HepG2 (cell line): Measurements from ENCODE around the gene NCOA7. TPM values are rescaled to one million over a fixed set of nuclear protein-coding genes. Genes with fewer than 3 reads are reported as not detected.
A peak's percentile ranks its signal among the peaks of the same experiment; 100 is the strongest.

Experiments used
- ARNT2 ChIP-seq: sonication (generic); formaldehyde crosslinking; IDR thresholded peaks from 2 replicates; pipeline ENCODE4 v1.8.0; 2022; ENCODE audit warnings: mild to moderate bottlenecking, low read depth, missing genetic modification reagents, moderate library complexity
- ARNTL ChIP-seq: sonication (generic); formaldehyde crosslinking; IDR thresholded peaks from 2 replicates; pipeline ENCODE4 v1.4.0; 2020; ENCODE audit warnings: mild to moderate bottlenecking, missing genetic modification reagents
- BORCS8-MEF2B ChIP-seq: sonication (generic); formaldehyde crosslinking; IDR thresholded peaks from 2 replicates; pipeline ENCODE4 v1.8.0; 2022; ENCODE audit warnings: mild to moderate bottlenecking, missing genetic modification reagents
- CBFB ChIP-seq: sonication (generic); formaldehyde crosslinking; IDR thresholded peaks from 2 replicates; pipeline ENCODE4 v1.4.0; 2020; ENCODE audit warnings: missing genetic modification reagents
- CENPT ChIP-seq: sonication (generic); formaldehyde crosslinking; IDR thresholded peaks from 2 replicates; pipeline ENCODE4 v1.8.0; 2022; ENCODE audit warnings: low read depth, mild to moderate bottlenecking, moderate library complexity, missing genetic modification reagents
- DRAP1 ChIP-seq: IDR thresholded peaks from 2 replicates; pipeline ENCODE4 v1.6.1; 2016; ENCODE audit warnings: missing genetic modification reagents, missing compliant biosample characterization
- GFI1 ChIP-seq: sonication (generic); formaldehyde crosslinking; IDR thresholded peaks from 2 replicates; pipeline ENCODE4 v1.5.0; 2020; ENCODE audit warnings: missing genetic modification reagents, mild to moderate bottlenecking, borderline replicate concordance
- HCFC1 ChIP-seq: fragments of 150-350 bp; IDR thresholded peaks from 2 replicates; pipeline ENCODE4 v1.6.1; 2014; ENCODE audit warnings: low read depth, low read length
- KDM4B ChIP-seq: sonication (generic); formaldehyde crosslinking; IDR thresholded peaks from 2 replicates; pipeline ENCODE4 v1.4.0; 2020; ENCODE audit warnings: missing genetic modification reagents
- MEF2D ChIP-seq: sonication (generic); formaldehyde crosslinking; IDR thresholded peaks from 2 replicates; pipeline ENCODE4 v1.5.1; 2020; ENCODE audit warnings: mild to moderate bottlenecking, missing genetic modification reagents
- MLLT10 ChIP-seq: sonication (generic); formaldehyde crosslinking; IDR thresholded peaks from 2 replicates; pipeline ENCODE4 v1.4.0; 2020; ENCODE audit warnings: missing genetic modification reagents
- NBN ChIP-seq: fragments of 450-650 bp; conservative IDR thresholded peaks from 2 replicates; pipeline ENCODE4 v1.6.1; 2017
- PAWR ChIP-seq: sonication (generic); formaldehyde crosslinking; IDR thresholded peaks from 2 replicates; pipeline ENCODE4 v1.4.0; 2020; ENCODE audit warnings: missing genetic modification reagents, mild to moderate bottlenecking, borderline replicate concordance
- PRPF4 ChIP-seq: fragments of 200-400 bp; formaldehyde crosslinking; IDR thresholded peaks from 2 replicates; pipeline ENCODE4 v1.6.1; 2016; ENCODE audit warnings: low read length, low read depth; ENCODE audit not compliant: poor library complexity, severe bottlenecking
- RFX5 ChIP-seq: IDR thresholded peaks from 2 replicates; pipeline ENCODE4 v1.6.1; 2011; ENCODE audit warnings: low read depth, low read length, improper control_type of control experiment
- YEATS2 ChIP-seq: sonication (generic); formaldehyde crosslinking; IDR thresholded peaks from 2 replicates; pipeline ENCODE4 v1.4.0; 2020; ENCODE audit warnings: missing genetic modification reagents, borderline replicate concordance
- ZBTB37 ChIP-seq: sonication (generic); formaldehyde crosslinking; IDR thresholded peaks from 2 replicates; pipeline ENCODE4 v1.4.0; 2020; ENCODE audit warnings: mild to moderate bottlenecking, missing genetic modification reagents
- ZFX ChIP-seq: sonication (generic); formaldehyde crosslinking; IDR thresholded peaks from 2 replicates; pipeline ENCODE4 v1.4.0; 2020; ENCODE audit warnings: mild to moderate bottlenecking, low read depth, missing genetic modification reagents, moderate library complexity
- ZNF276 ChIP-seq: sonication (generic); formaldehyde crosslinking; IDR thresholded peaks from 2 replicates; pipeline ENCODE4 v1.4.0; 2020; ENCODE audit warnings: mild to moderate bottlenecking, low read depth, missing genetic modification reagents
- ZNF510 ChIP-seq: sonication (generic); formaldehyde crosslinking; IDR thresholded peaks from 2 replicates; pipeline ENCODE4 v1.4.0; 2020; ENCODE audit warnings: low read depth, mild to moderate bottlenecking, missing genetic modification reagents
- ZNF672 ChIP-seq: sonication (generic); formaldehyde crosslinking; IDR thresholded peaks from 2 replicates; pipeline ENCODE4 v1.8.1; 2022; ENCODE audit warnings: missing genetic modification reagents
- ZNF678 ChIP-seq: sonication (generic); formaldehyde crosslinking; IDR thresholded peaks from 2 replicates; pipeline ENCODE4 v1.4.0; 2020; ENCODE audit warnings: mild to moderate bottlenecking, missing genetic modification reagents
- polyA plus RNA-seq, 8 experiments: library from polyadenylated mRNA; depleted of rRNA in 3 of 8; stranded (reverse) in 7 of 8; unstranded in 1 of 8; fragments of >200 nt; fragmentation: Illumina TruSeq in 4 of 8; extraction: Trizol in 4 of 8; gene quantifications; 2 replicates each; pipeline versions ENCODE4 v1.2.1 to v1.2.3, GENCODE V29; 2011 to 2016; ENCODE audit warnings: low read depth in 4 of 8, missing spikeins in 1 of 8, mixed read lengths in 1 of 8; ENCODE audit not compliant: insufficient read depth in 1 of 8
- total RNA-seq, 5 experiments: library from RNA; depleted of rRNA; stranded (reverse); fragments of >200 nt; fragmentation: Illumina TruSeq; extraction: Trizol; gene quantifications; 2 replicates each; pipeline ENCODE4 v1.2.3, GENCODE V29; 2016; ENCODE audit warnings: low read depth in 1 of 5
- TF ChIP-seq, protein P1 (sequence below): IDR thresholded peaks from 2 replicates; pipeline ENCODE4 v1.6.1; 2016; ENCODE audit warnings: low read depth, borderline replicate concordance
- TF ChIP-seq, protein P2 (sequence below): sonication (generic); formaldehyde crosslinking; conservative IDR thresholded peaks from 2 replicates; pipeline ENCODE4 v1.8.0; 2022; ENCODE audit warnings: low read depth, missing genetic modification reagents
- TF ChIP-seq, protein P3 (sequence below): sonication (generic); formaldehyde crosslinking; IDR thresholded peaks from 2 replicates; pipeline ENCODE4 v1.4.0; 2020; ENCODE audit warnings: mild to moderate bottlenecking, missing genetic modification reagents

The NCOA7 gene
- total and polyA plus RNA-seq, 2 of the 13 experiments (the other 11 are each of a cell fraction or from before 2014, with no cell fraction given) = 13.6 to 20.8 TPM

GRCh38 chr6:125918681-125919566, 128.2 kb downstream of the NCOA7 start (continued):
- TF ChIP-seq ZBTB37 (CRISPR knock-in tag) (no peak), KDM4B (CRISPR knock-in tag) (no peak), ARNTL (CRISPR knock-in tag) (no peak), MEF2D (CRISPR knock-in tag) (no peak), ARNT2 (CRISPR knock-in tag) (0 out of 2 replicates have a peak, but pooled peaks have one; percentile 38), BORCS8-MEF2B (CRISPR knock-in tag) (no peak), YEATS2 (CRISPR knock-in tag) (peak; percentile 57; the same call in 1 of the 2 replicates), DRAP1 (CRISPR knock-in tag) (peak; percentile 86), MLLT10 (CRISPR knock-in tag) (no peak), ZNF276 (CRISPR knock-in tag) (no peak), ZNF510 (no peak), ZNF678 (CRISPR knock-in tag) (no peak), ZFX (CRISPR knock-in tag) (no peak), HCFC1 (no peak), NBN (no peak), GFI1 (peak; percentile 55; the same call in 1 of the 2 replicates), RFX5 (no peak), CENPT (CRISPR knock-in tag) (no peak), ZNF672 (CRISPR knock-in tag) (no peak), PAWR (CRISPR knock-in tag) (no peak), CBFB (no peak), PRPF4 (no peak)
- TF ChIP-seq, protein P1, sequence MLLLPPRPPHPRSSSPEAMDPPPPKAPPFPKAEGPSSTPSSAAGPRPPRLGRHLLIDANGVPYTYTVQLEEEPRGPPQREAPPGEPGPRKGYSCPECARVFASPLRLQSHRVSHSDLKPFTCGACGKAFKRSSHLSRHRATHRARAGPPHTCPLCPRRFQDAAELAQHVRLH = peak; percentile 71; the same call in 1 of the 2 replicates
- TF ChIP-seq, protein P2, sequence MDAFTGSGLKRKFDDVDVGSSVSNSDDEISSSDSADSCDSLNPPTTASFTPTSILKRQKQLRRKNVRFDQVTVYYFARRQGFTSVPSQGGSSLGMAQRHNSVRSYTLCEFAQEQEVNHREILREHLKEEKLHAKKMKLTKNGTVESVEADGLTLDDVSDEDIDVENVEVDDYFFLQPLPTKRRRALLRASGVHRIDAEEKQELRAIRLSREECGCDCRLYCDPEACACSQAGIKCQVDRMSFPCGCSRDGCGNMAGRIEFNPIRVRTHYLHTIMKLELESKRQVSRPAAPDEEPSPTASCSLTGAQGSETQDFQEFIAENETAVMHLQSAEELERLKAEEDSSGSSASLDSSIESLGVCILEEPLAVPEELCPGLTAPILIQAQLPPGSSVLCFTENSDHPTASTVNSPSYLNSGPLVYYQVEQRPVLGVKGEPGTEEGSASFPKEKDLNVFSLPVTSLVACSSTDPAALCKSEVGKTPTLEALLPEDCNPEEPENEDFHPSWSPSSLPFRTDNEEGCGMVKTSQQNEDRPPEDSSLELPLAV (CRISPR knock-in tag) = no peak
- TF ChIP-seq, protein P3, sequence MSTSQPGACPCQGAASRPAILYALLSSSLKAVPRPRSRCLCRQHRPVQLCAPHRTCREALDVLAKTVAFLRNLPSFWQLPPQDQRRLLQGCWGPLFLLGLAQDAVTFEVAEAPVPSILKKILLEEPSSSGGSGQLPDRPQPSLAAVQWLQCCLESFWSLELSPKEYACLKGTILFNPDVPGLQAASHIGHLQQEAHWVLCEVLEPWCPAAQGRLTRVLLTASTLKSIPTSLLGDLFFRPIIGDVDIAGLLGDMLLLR = no peak
